Measurements from ENCODE around the gene PICALM.
"Not testable (repeated sequence)": the region's sequence is repeated elsewhere in the genome, so short reads cannot be mapped to it uniquely, and the experiment has no call there.

Gene PICALM

DNA sequence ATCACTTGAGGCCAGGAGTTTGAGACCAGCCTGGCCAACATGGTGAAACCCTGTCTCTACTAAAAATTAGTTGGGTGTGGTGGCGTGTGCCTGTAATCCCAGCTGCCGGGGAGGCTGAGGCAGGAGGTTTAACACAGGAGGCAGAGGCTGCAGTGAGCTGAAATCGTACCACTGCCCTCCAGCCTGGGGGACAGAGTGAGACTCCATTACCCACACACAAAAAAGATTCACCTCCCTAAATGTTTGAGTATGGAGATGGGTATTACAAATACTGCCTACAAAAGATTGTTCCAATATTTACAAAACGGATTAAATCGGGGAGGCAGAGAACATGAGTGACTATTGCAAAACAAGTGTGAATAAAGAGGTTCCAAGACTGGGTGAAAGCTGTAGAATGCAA is 98.3 kb downstream of the PICALM start:
- Histone ChIP-seq H3K9ac (ENCODE audit: low read depth, low read length) (no peak overlapping the region), H3K36me3 (ENCODE audit: insufficient read depth, low read length) (peaks cover 64% of the 10 kb centered on the region), H3K4me3 (ENCODE audit: low read length) (no peak overlapping the region), H3K4me2 (ENCODE audit: low read length) (no peak overlapping the region), H3K4me1 (ENCODE audit: control insufficient read depth, insufficient read depth, low read length) (peaks cover 20% of the 10 kb centered on the region), H3K27me3 (ENCODE audit: control insufficient read depth, insufficient read depth, low read length) (no peaks in the 10 kb centered on the region), H3K9me3 (replicated peaks; ENCODE audit: low read length) (no peaks in the 10 kb centered on the region)

DNA sequence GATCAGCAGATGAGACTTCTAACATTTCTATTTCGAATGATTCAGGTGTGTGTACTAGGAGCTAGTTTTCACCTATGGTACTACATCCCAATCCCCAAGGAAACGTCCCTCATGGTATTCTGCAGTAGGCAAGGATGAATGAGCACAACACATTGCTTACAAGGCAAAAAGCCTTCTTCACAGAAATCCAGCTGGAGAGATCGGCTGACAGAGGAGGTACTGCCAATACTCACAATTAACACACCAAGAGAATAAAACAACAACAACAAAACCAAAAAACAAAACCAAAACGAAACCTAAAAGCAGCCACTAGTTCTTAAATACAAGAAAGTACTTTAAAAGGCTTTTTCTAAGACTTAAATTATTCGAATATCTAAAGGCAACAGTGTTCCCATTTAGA is 101.4 kb downstream of the PICALM start:
- no peaks in the 10 kb centered on the region for H3K9me3 ChIP-seq (replicated peaks; ENCODE audit: low read length)
- no peak overlapping the region for H3K9ac ChIP-seq (ENCODE audit: low read depth, low read length)
- H3K4me2 ChIP-seq (ENCODE audit: low read length) = no peak overlapping the region
- peaks cover 54% of the 10 kb centered on the region for H3K36me3 ChIP-seq (ENCODE audit: insufficient read depth, low read length)
- H3K27me3 ChIP-seq (ENCODE audit: control insufficient read depth, insufficient read depth, low read length) = no peaks in the 10 kb centered on the region
- H3K4me1 ChIP-seq (ENCODE audit: control insufficient read depth, insufficient read depth, low read length) = peaks cover 17% of the 10 kb centered on the region
- no peak overlapping the region for H3K4me3 ChIP-seq (ENCODE audit: low read length)

DNA sequence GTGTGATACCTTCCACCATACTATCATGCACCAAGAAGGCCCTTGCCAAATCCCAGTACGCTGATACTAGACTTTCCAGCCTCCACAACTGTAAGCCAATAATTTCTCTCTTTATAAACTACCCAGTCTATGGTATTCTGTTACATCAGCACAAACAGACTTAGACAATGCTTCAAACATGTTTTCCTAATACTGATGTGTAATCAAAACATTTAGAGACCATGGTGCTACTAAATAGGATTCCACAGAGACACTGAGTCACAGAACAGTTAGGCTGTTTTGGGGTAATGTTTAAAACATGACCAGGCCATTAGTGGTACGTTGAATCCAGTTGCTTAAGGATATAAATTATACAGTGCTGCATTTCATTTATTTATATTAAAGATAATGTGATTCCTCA is 103.7 kb downstream of the PICALM start:
- Histone ChIP-seq H3K9me3 (replicated peaks; ENCODE audit: low read length) (no peaks in the 10 kb centered on the region), H3K27me3 (ENCODE audit: control insufficient read depth, insufficient read depth, low read length) (no peaks in the 10 kb centered on the region), H3K36me3 (ENCODE audit: insufficient read depth, low read length) (peaks cover 42% of the 10 kb centered on the region), H3K4me1 (ENCODE audit: control insufficient read depth, insufficient read depth, low read length) (peaks cover 23% of the 10 kb centered on the region), H3K9ac (ENCODE audit: low read depth, low read length) (no peak overlapping the region), H3K4me3 (ENCODE audit: low read length) (no peak overlapping the region), H3K4me2 (ENCODE audit: low read length) (no peak overlapping the region)

DNA sequence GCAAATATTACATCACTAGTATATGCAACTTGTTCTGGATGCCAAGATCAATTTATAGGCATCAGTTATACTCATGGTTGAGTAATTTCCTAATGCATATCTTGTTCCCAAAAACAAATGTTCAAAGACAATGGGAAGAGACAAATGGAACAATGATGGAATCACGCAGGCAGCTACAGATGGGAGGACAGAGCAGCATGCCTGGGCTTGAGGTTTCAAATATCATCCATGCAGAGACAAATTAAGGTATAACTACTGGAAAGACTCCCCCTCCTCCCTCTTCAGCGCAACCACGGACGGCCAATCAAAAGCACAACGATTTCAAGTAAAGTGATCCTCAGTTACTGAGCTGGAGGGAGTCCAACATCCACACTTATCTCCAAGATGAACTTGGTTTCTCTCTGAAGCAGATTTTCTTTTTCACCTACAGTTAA is 106.9 kb downstream of the PICALM start:
- Histone ChIP-seq H3K27me3 (ENCODE audit: control insufficient read depth, insufficient read depth, low read length) (no peaks in the 10 kb centered on the region), H3K36me3 (ENCODE audit: insufficient read depth, low read length) (peaks cover 50% of the 10 kb centered on the region), H3K4me2 (ENCODE audit: low read length) (no peak overlapping the region), H3K4me3 (ENCODE audit: low read length) (no peak overlapping the region), H3K4me1 (ENCODE audit: control insufficient read depth, insufficient read depth, low read length) (peaks cover 10% of the 10 kb centered on the region), H3K9me3 (replicated peaks; ENCODE audit: low read length) (no peaks in the 10 kb centered on the region), H3K9ac (ENCODE audit: low read depth, low read length) (no peak overlapping the region)

DNA sequence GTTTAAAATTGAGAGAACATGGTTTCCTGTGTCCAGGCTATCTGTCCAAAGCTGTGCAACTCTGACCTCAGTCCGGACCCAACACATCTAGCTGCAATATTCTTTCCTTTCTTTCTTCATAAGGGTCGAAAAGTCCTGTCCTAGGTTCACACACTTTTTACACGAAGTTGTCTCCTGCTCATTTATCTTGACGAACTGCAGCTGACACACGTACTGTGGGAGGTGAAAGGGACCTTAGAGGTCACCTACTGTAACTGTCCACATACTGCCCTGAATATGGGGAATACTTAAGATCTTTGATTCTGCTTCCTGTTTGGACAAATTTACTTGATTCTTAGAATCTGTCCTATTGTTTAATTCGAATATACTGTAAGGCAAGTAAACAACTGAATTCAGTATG is 107.8 kb downstream of the PICALM start:
- no peak overlapping the region for H3K4me2 ChIP-seq (ENCODE audit: low read length)
- H3K9ac ChIP-seq (ENCODE audit: low read depth, low read length) = no peak overlapping the region
- no peaks in the 10 kb centered on the region for H3K27me3 ChIP-seq (ENCODE audit: control insufficient read depth, insufficient read depth, low read length)
- peaks cover 10% of the 10 kb centered on the region for H3K4me1 ChIP-seq (ENCODE audit: control insufficient read depth, insufficient read depth, low read length)
- H3K36me3 ChIP-seq (ENCODE audit: insufficient read depth, low read length) = peaks cover 50% of the 10 kb centered on the region
- H3K4me3 ChIP-seq (ENCODE audit: low read length) = no peak overlapping the region
- H3K9me3 ChIP-seq (replicated peaks; ENCODE audit: low read length) = no peaks in the 10 kb centered on the region

DNA sequence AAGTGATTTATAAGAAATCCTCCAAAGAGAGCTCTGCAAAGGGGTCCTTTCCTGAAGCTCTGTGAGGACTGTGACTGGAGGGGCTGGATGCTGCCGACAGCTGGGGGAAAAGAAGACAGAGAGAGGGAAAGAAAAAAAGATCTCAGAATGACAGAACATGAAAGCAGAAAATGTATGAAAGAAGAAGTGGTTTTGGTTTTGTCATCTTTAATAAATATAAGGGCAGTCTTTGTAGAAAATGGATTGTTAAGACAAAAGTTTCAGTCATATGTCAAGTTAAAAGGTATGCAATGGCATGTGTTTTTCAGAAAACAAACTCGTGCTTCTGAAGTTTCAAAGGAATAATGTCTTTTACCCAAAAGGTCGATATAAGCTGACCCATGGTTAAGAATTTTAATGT is 108.2 kb downstream of the PICALM start:
- H3K9ac ChIP-seq (ENCODE audit: low read depth, low read length) = no peak overlapping the region
- H3K36me3 ChIP-seq (ENCODE audit: insufficient read depth, low read length) = peaks cover 51% of the 10 kb centered on the region
- no peak overlapping the region for H3K4me3 ChIP-seq (ENCODE audit: low read length)
- no peak overlapping the region for H3K4me2 ChIP-seq (ENCODE audit: low read length)
- H3K4me1 ChIP-seq (ENCODE audit: control insufficient read depth, insufficient read depth, low read length) = peaks cover 11% of the 10 kb centered on the region
- H3K9me3 ChIP-seq (replicated peaks; ENCODE audit: low read length) = no peaks in the 10 kb centered on the region
- no peaks in the 10 kb centered on the region for H3K27me3 ChIP-seq (ENCODE audit: control insufficient read depth, insufficient read depth, low read length)

DNA sequence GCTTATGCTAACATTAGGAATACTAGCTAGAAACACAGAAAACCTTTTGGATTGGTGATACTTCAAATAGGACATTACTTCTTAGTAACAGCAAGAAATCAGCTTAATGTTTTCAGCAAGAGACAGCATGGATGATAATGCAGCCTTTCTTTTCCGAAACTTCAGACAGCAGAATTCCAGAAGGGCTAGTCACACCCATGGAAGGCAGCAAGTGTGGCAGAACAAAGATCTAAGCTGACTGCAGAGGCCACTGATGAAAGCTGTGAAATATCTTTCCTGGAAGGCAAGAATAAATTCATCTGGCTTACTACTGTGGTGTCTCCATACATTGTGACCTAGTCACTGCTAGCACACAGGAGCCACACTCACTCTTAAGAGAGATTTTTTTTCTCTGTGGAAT is 113.4 kb downstream of the PICALM start:
- peaks cover 6% of the 10 kb centered on the region for H3K4me1 ChIP-seq (ENCODE audit: control insufficient read depth, insufficient read depth, low read length)
- peaks cover 49% of the 10 kb centered on the region for H3K36me3 ChIP-seq (ENCODE audit: insufficient read depth, low read length)
- H3K9ac ChIP-seq (ENCODE audit: low read depth, low read length) = no peak overlapping the region
- no peaks in the 10 kb centered on the region for H3K27me3 ChIP-seq (ENCODE audit: control insufficient read depth, insufficient read depth, low read length)
- H3K4me3 ChIP-seq (ENCODE audit: low read length) = no peak overlapping the region
- no peak overlapping the region for H3K4me2 ChIP-seq (ENCODE audit: low read length)
- H3K9me3 ChIP-seq (replicated peaks; ENCODE audit: low read length) = no peaks in the 10 kb centered on the region

DNA sequence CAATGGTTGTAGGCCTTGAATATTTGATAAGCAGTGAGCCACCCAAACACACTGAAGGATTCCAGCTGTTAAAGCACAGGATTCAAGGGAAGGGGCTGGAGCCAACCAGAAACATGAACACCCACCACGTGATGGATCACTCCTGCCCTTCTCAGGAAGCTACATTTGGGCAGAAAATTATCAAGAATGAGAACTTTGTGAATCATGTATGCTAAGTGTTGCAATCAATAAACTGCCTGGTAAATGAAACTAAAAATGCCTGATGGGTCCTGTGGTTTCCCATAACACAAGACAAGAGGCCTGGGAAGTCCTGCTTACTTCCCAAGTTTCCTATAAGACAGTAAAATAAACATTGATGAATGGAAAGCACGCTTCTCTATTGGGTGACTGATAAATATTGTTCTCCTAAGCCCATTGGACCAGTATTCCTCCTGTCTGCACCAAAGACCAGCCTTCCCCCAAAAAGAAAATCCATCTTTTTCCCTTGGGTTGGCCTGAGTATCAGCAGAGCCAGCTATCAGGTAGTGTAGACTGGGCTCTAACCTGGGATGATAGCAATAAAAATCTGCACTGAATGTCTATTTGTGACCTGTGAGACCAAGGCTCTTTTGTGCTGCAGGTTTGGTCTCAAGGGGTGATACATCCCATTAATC is 115.3 kb downstream of the PICALM start:
- H3K4me2 ChIP-seq (ENCODE audit: low read length) = no peak overlapping the region
- no peaks in the 10 kb centered on the region for H3K9me3 ChIP-seq (replicated peaks; ENCODE audit: low read length)
- peaks cover 13% of the 10 kb centered on the region for H3K4me1 ChIP-seq (ENCODE audit: control insufficient read depth, insufficient read depth, low read length)
- H3K36me3 ChIP-seq (ENCODE audit: insufficient read depth, low read length) = peaks cover 43% of the 10 kb centered on the region
- no peaks in the 10 kb centered on the region for H3K27me3 ChIP-seq (ENCODE audit: control insufficient read depth, insufficient read depth, low read length)
- no peak overlapping the region for H3K4me3 ChIP-seq (ENCODE audit: low read length)
- H3K9ac ChIP-seq (ENCODE audit: low read depth, low read length) = no peak overlapping the region

DNA sequence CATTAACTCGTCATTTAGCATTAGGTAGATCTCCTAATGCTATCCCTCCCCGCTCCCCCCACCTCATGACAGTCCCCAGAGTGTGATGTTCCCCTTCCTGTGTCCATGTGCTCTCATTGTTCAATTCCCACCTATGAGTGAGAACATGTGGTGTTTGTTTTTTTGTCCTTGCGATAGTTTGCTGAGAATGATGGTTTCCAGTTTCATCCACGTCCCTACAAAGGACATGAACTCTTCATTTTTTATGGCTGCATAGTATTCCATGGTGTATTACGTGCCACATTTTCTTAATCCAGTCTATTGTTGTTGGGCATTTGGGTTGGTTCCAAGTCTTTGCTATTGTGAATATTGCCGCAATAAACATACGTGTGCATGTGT is 116.8 kb downstream of the PICALM start:
- H3K27me3 ChIP-seq (ENCODE audit: control insufficient read depth, insufficient read depth, low read length); H3K4me2 ChIP-seq (ENCODE audit: low read length); H3K4me3 ChIP-seq (ENCODE audit: low read length); H3K9me3 ChIP-seq (replicated peaks; ENCODE audit: low read length); H3K9ac ChIP-seq (ENCODE audit: low read depth, low read length): not testable (repeated sequence)
- peaks cover 29% of the 10 kb centered on the region for H3K36me3 ChIP-seq (ENCODE audit: insufficient read depth, low read length)
- peaks cover 27% of the 10 kb centered on the region for H3K4me1 ChIP-seq (ENCODE audit: control insufficient read depth, insufficient read depth, low read length)

DNA sequence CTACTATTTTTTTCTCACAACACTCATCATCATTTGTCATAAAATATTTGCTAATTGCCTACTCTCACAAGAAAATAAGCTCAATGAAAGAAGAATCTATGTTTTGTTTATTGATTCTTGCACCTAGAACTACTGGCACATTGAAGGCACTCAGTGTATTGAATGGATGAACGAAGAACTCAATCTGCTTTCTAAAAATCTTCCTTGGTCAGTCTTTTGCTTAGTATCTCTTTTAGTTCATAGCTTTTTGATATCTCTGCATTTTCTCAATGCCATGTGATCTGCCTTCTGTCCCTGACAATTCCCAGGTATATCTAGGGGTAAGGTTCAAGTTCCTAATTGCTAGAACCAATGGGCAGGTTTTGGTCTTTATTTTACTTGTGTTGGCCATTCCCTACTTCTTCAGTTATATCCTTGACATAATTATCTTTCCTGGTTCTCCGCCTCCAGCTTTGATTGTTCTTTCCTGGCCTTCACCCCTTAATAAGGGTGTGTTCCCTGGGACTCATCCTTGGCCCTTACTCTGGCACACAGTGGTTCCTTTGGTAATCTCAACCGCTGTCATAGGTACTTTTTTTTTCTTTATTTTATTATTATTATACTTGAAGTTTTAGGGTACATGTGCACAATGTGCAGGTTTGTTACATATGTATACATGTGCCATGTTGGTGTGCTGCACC is 117.3 kb downstream of the PICALM start:
- Histone ChIP-seq H3K27me3 (ENCODE audit: control insufficient read depth, insufficient read depth, low read length) (no peaks in the 10 kb centered on the region), H3K36me3 (ENCODE audit: insufficient read depth, low read length) (peaks cover 24% of the 10 kb centered on the region), H3K9me3 (replicated peaks; ENCODE audit: low read length) (no peaks in the 10 kb centered on the region), H3K4me2 (ENCODE audit: low read length) (no peak overlapping the region), H3K9ac (ENCODE audit: low read depth, low read length) (no peak overlapping the region), H3K4me1 (ENCODE audit: control insufficient read depth, insufficient read depth, low read length) (peaks cover 27% of the 10 kb centered on the region), H3K4me3 (ENCODE audit: low read length) (no peak overlapping the region)

DNA sequence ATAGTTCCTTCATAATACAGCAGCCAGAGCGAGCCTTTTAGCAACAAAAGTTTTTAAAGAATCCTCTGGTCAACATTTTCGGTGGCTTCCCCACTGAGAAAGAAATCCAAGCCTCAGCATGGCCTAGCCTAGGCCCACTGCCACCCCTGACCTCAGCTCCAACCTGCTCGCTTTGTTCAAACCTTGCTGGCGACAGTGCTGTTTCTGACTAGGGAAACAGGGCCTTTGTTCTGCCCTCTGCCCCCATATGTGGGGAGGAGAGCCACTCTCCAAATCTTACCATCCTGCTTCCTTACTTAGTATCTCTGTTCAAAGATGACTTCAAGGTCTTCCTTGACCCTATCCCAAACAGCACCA is 117.9 kb downstream of the PICALM start:
- Histone ChIP-seq H3K27me3 (ENCODE audit: control insufficient read depth, insufficient read depth, low read length) (no peaks in the 10 kb centered on the region), H3K4me1 (ENCODE audit: control insufficient read depth, insufficient read depth, low read length) (peaks cover 27% of the 10 kb centered on the region), H3K36me3 (ENCODE audit: insufficient read depth, low read length) (peaks cover 19% of the 10 kb centered on the region), H3K9me3 (replicated peaks; ENCODE audit: low read length) (no peaks in the 10 kb centered on the region), H3K9ac (ENCODE audit: low read depth, low read length) (no peak overlapping the region), H3K4me2 (ENCODE audit: low read length) (no peak overlapping the region), H3K4me3 (ENCODE audit: low read length) (no peak overlapping the region)
